Measurements from ENCODE around the gene CPNE1. TPM values are rescaled to one million over a fixed set of nuclear protein-coding genes. Genes with fewer than 3 reads are reported as not detected.

The CPNE1 gene
- total RNA-seq, 1 donor from 2014 or later = 233 TPM

DNA sequence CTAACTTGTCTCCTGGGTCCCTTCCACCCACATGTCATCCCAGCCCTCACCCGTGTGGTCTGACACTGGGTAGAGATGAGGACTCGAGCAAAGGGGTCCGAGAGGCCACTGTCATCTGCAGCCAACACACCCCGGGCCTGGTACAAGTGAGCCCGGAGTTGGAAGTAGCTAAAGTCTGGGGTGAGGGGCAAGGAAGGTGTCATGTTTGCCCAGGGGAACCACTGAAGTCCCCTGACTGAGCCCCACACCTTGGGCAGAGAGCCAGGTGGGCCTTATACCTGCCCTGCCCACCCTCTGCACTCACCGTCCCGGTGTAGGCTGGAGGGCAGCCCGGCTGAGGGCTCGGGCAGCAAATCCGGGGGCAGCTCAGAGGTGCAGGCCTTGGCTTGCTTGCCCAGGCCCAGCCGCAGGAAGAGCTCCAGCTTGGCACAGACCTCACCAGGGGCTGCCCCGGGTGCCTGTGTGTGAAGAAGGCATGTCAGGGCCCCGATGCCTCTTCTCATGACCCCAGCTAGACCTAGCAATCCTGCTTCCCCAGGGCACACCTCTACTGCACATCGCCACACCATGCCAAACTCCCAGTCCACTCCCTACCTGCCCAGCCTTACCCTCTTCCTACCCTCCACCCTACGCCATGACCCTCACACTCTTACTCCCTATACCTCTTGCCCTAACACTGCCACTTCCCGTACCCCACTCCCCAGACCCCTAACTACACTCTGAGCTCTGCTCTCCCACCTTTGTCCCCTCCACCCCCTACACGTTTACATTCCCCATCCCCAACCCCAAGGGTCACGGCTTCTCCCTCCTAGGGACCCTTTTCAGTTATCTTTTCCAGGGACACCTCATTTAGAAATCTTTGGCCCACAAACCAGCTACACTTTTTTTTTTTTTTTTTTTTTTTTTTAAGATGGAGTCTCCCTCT, 80.8 kb downstream of the CPNE1 start:
- Mint-ChIP-seq H3K4me1 (ENCODE audit: unreplicated experiment) (no peaks in the 10 kb centered on the region), H3K9me3 (ENCODE audit: unreplicated experiment) (no peaks in the 10 kb centered on the region), H3K27ac (ENCODE audit: unreplicated experiment) (no peak overlapping the region), H3K27me3 (ENCODE audit: unreplicated experiment) (peaks cover 5% of the 10 kb centered on the region), H3K36me3 (ENCODE audit: low read depth, unreplicated experiment) (peaks cover 9% of the 10 kb centered on the region), H3K4me3 (ENCODE audit: unreplicated experiment) (no peak overlapping the region)
- no peak for DNase-seq (ENCODE audit: low spot score)
- TF ChIP-seq, protein P1, sequence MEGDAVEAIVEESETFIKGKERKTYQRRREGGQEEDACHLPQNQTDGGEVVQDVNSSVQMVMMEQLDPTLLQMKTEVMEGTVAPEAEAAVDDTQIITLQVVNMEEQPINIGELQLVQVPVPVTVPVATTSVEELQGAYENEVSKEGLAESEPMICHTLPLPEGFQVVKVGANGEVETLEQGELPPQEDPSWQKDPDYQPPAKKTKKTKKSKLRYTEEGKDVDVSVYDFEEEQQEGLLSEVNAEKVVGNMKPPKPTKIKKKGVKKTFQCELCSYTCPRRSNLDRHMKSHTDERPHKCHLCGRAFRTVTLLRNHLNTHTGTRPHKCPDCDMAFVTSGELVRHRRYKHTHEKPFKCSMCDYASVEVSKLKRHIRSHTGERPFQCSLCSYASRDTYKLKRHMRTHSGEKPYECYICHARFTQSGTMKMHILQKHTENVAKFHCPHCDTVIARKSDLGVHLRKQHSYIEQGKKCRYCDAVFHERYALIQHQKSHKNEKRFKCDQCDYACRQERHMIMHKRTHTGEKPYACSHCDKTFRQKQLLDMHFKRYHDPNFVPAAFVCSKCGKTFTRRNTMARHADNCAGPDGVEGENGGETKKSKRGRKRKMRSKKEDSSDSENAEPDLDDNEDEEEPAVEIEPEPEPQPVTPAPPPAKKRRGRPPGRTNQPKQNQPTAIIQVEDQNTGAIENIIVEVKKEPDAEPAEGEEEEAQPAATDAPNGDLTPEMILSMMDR (IDR thresholded peaks at IDR 0.05; ENCODE audit: unreplicated experiment) = no peak

DNA sequence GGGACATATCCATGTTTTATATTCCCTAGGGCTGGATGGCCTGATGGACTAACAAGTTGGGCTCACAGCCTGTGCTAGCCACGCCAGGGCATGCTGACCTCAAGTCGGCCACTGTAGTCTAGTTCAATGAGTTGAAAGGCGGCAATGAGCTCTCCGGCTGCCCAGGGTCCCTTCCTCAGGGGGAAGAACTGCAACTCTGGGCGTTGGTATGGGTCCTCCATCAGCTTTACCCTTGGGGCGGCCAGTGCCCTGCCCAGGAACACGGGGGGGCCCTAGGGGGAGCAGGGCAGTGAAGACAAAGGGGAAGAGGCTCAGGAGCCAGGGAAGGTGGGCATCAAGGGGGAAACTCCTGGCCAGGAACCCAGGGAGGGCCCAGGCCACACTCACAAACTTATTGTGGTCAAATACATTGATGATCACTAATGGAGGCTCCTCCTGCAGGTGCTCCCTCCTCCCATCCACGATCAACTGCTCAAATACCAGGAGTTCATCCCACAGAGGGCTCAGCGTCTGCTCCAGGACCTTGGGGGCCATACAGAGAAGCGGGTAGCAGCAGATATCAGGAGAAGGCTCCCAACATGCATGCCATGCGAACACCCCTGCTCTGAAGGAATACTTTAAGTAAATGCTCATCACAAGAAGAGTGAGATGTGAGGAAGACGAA, 81.8 kb downstream of the CPNE1 start:
- DNase-seq (ENCODE audit: low spot score) = no peak
- peaks cover 9% of the 10 kb centered on the region for H3K36me3 Mint-ChIP-seq (ENCODE audit: low read depth, unreplicated experiment)
- H3K27me3 Mint-ChIP-seq (ENCODE audit: unreplicated experiment) = peaks cover 5% of the 10 kb centered on the region
- H3K9me3 Mint-ChIP-seq (ENCODE audit: unreplicated experiment) = no peaks in the 10 kb centered on the region
- no peak overlapping the region for H3K27ac Mint-ChIP-seq (ENCODE audit: unreplicated experiment)
- no peaks in the 10 kb centered on the region for H3K4me1 Mint-ChIP-seq (ENCODE audit: unreplicated experiment)
- TF ChIP-seq, protein P1 (IDR thresholded peaks at IDR 0.05; ENCODE audit: unreplicated experiment) = no peak
- H3K4me3 Mint-ChIP-seq (ENCODE audit: unreplicated experiment) = no peak overlapping the region

- no peaks in the 10 kb centered on the region for H3K4me1 Mint-ChIP-seq (ENCODE audit: unreplicated experiment)
- no peak for DNase-seq (ENCODE audit: low spot score)
- TF ChIP-seq, protein P1 (IDR thresholded peaks at IDR 0.05; ENCODE audit: unreplicated experiment) = no peak
- peaks cover 5% of the 10 kb centered on the region for H3K27me3 Mint-ChIP-seq (ENCODE audit: unreplicated experiment)
- peaks cover 7% of the 10 kb centered on the region for H3K36me3 Mint-ChIP-seq (ENCODE audit: low read depth, unreplicated experiment)
- no peak overlapping the region for H3K4me3 Mint-ChIP-seq (ENCODE audit: unreplicated experiment)
- no peak overlapping the region for H3K27ac Mint-ChIP-seq (ENCODE audit: unreplicated experiment)
- no peaks in the 10 kb centered on the region for H3K9me3 Mint-ChIP-seq (ENCODE audit: unreplicated experiment)
These were observed 82.6 kb downstream of the CPNE1 start for GRCh38 chr20:35582131-35582530.

DNA sequence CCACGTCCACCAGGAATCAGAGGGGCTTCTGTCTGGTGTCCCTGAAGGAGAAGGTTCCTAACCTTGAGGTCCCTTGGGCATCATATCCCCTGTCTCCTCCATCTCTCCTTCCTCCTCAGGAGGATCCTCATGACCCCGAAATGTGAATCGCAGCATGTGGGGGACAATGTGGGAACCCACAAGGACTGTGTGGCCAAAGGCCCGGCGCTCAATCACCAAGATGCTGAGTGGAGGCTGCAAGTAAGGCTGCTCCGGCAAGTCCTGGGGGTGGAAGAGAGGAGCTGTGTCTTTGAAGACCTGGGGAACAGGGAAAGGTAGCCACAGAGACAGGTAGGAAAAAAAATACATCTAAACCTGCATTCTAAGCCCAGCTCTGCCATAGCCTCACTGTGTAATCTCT, 85.5 kb downstream of the CPNE1 start:
- no peak overlapping the region for H3K4me3 Mint-ChIP-seq (ENCODE audit: unreplicated experiment)
- peaks cover 5% of the 10 kb centered on the region for H3K27me3 Mint-ChIP-seq (ENCODE audit: unreplicated experiment)
- H3K4me1 Mint-ChIP-seq (ENCODE audit: unreplicated experiment) = no peaks in the 10 kb centered on the region
- DNase-seq (ENCODE audit: low spot score) = no peak
- H3K9me3 Mint-ChIP-seq (ENCODE audit: unreplicated experiment) = no peaks in the 10 kb centered on the region
- TF ChIP-seq, protein P1 (IDR thresholded peaks at IDR 0.05; ENCODE audit: unreplicated experiment) = no peak
- H3K27ac Mint-ChIP-seq (ENCODE audit: unreplicated experiment) = no peak overlapping the region
- H3K36me3 Mint-ChIP-seq (ENCODE audit: low read depth, unreplicated experiment) = peaks cover 10% of the 10 kb centered on the region

DNA sequence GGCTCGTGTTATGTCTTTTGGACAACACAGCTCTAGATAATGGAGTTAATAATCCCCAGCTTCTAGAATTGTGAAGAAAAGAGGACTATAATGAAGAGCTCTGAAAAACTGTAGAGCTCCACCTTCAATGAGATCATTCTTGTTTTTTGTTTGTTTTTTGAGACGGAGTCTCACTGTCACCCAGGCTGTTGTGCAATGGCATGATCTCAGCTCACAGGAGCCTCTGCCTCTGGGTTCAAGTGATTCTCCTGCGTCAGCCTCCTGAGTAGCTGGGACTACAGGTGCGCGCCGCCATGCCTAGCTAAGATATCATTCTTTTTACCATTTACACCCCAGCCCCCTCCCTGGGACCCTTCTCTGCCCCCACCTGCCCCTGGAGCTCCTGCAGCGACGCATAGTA, 86.2 kb downstream of the CPNE1 start:
- Mint-ChIP-seq H3K4me3 (ENCODE audit: unreplicated experiment) (no peak overlapping the region), H3K27ac (ENCODE audit: unreplicated experiment) (no peak overlapping the region), H3K36me3 (ENCODE audit: low read depth, unreplicated experiment) (peaks cover 10% of the 10 kb centered on the region), H3K9me3 (ENCODE audit: unreplicated experiment) (no peaks in the 10 kb centered on the region), H3K27me3 (ENCODE audit: unreplicated experiment) (peaks cover 5% of the 10 kb centered on the region), H3K4me1 (ENCODE audit: unreplicated experiment) (no peaks in the 10 kb centered on the region)
- no peak for DNase-seq (ENCODE audit: low spot score)
- TF ChIP-seq, protein P1 (IDR thresholded peaks at IDR 0.05; ENCODE audit: unreplicated experiment) = no peak
